ENCODE results near the gene CASKIN2.

DNA sequence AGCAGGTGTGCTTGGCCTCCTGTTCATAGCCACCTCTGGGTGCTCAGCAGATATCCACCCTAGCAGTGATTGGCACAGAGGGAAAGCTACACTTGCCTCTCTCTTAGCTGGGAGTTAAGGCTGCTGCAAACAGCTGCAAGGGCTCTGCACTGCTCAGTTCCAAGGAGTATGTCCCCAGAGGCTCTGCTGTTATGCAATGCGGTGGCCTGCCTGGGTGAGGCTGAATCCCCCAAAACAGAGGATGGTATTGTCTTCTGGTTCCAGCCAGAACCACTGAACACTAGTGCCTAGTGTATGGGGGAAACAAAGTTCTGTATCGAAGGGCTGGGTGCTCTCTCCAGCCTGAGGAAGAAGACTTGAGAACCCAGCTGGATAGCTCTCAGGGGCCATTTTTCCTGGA is 42.1 kb downstream of the CASKIN2 start:
- no peak for TF ChIP-seq RFX5 (IDR thresholded peaks at IDR 0.05)
- TF ChIP-seq MAZ (IDR thresholded peaks at IDR 0.05; ENCODE audit: borderline replicate concordance, low read depth, low read length) = no peak
- TF ChIP-seq, protein P1, sequence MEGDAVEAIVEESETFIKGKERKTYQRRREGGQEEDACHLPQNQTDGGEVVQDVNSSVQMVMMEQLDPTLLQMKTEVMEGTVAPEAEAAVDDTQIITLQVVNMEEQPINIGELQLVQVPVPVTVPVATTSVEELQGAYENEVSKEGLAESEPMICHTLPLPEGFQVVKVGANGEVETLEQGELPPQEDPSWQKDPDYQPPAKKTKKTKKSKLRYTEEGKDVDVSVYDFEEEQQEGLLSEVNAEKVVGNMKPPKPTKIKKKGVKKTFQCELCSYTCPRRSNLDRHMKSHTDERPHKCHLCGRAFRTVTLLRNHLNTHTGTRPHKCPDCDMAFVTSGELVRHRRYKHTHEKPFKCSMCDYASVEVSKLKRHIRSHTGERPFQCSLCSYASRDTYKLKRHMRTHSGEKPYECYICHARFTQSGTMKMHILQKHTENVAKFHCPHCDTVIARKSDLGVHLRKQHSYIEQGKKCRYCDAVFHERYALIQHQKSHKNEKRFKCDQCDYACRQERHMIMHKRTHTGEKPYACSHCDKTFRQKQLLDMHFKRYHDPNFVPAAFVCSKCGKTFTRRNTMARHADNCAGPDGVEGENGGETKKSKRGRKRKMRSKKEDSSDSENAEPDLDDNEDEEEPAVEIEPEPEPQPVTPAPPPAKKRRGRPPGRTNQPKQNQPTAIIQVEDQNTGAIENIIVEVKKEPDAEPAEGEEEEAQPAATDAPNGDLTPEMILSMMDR (IDR thresholded peaks at IDR 0.05) = no peak
- TF ChIP-seq, protein P2, sequence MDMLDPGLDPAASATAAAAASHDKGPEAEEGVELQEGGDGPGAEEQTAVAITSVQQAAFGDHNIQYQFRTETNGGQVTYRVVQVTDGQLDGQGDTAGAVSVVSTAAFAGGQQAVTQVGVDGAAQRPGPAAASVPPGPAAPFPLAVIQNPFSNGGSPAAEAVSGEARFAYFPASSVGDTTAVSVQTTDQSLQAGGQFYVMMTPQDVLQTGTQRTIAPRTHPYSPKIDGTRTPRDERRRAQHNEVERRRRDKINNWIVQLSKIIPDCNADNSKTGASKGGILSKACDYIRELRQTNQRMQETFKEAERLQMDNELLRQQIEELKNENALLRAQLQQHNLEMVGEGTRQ (IDR thresholded peaks at IDR 0.05) = no peak
- no peak for TF ChIP-seq NR3C1 (IDR thresholded peaks at IDR 0.05)
- TF ChIP-seq POLR2A (IDR thresholded peaks at IDR 0.05; ENCODE audit: low read length) = no peak
- TF ChIP-seq HOXB5 (CRISPR knock-in tag; IDR thresholded peaks at IDR 0.05) = no peak
- TF ChIP-seq, protein P3, sequence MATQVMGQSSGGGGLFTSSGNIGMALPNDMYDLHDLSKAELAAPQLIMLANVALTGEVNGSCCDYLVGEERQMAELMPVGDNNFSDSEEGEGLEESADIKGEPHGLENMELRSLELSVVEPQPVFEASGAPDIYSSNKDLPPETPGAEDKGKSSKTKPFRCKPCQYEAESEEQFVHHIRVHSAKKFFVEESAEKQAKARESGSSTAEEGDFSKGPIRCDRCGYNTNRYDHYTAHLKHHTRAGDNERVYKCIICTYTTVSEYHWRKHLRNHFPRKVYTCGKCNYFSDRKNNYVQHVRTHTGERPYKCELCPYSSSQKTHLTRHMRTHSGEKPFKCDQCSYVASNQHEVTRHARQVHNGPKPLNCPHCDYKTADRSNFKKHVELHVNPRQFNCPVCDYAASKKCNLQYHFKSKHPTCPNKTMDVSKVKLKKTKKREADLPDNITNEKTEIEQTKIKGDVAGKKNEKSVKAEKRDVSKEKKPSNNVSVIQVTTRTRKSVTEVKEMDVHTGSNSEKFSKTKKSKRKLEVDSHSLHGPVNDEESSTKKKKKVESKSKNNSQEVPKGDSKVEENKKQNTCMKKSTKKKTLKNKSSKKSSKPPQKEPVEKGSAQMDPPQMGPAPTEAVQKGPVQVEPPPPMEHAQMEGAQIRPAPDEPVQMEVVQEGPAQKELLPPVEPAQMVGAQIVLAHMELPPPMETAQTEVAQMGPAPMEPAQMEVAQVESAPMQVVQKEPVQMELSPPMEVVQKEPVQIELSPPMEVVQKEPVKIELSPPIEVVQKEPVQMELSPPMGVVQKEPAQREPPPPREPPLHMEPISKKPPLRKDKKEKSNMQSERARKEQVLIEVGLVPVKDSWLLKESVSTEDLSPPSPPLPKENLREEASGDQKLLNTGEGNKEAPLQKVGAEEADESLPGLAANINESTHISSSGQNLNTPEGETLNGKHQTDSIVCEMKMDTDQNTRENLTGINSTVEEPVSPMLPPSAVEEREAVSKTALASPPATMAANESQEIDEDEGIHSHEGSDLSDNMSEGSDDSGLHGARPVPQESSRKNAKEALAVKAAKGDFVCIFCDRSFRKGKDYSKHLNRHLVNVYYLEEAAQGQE (IDR thresholded peaks at IDR 0.05) = no peak
- TF ChIP-seq, protein P4, sequence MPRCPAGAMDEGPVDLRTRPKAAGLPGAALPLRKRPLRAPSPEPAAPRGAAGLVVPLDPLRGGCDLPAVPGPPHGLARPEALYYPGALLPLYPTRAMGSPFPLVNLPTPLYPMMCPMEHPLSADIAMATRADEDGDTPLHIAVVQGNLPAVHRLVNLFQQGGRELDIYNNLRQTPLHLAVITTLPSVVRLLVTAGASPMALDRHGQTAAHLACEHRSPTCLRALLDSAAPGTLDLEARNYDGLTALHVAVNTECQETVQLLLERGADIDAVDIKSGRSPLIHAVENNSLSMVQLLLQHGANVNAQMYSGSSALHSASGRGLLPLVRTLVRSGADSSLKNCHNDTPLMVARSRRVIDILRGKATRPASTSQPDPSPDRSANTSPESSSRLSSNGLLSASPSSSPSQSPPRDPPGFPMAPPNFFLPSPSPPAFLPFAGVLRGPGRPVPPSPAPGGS (IDR thresholded peaks at IDR 0.05) = no peak
- TF ChIP-seq HOXA7 (CRISPR knock-in tag; IDR thresholded peaks at IDR 0.05) = no peak
- TF ChIP-seq CHD2 (IDR thresholded peaks at IDR 0.05; ENCODE audit: low read length, partially characterized antibody) = no peak
- TF ChIP-seq, protein P5, sequence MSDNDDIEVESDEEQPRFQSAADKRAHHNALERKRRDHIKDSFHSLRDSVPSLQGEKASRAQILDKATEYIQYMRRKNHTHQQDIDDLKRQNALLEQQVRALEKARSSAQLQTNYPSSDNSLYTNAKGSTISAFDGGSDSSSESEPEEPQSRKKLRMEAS (IDR thresholded peaks at IDR 0.05) = no peak
- no peak for TF ChIP-seq TFCP2L1 (CRISPR knock-in tag; IDR thresholded peaks at IDR 0.05)
- TF ChIP-seq MYC (IDR thresholded peaks at IDR 0.05; ENCODE audit: borderline replicate concordance, low read length) = no peak

All from A549 (cell line).